Rectal smooth muscle tissue (tissue), 1 donor: ENCODE measurements around the gene POLR3GL.
"Not testable (repeated sequence)": the region's sequence is repeated elsewhere in the genome, so short reads cannot be mapped to it uniquely, and the experiment has no call there.

Source experiments
- H3K27ac ChIP-seq: one replicate; pipeline ENCODE4 v1.7.0; 2013; ENCODE audit warnings: low read depth, low read length, inconsistent platforms
- H3K27me3 ChIP-seq: one replicate; pipeline ENCODE4 v1.7.0; 2013; ENCODE audit warnings: low read length; ENCODE audit not compliant: control insufficient read depth, insufficient read depth
- H3K36me3 ChIP-seq: one replicate; pipeline ENCODE4 v1.7.0; 2013; ENCODE audit warnings: low read length; ENCODE audit not compliant: control insufficient read depth, insufficient read depth
- H3K4me1 ChIP-seq: one replicate; pipeline ENCODE4 v1.7.0; 2013; ENCODE audit warnings: low read length; ENCODE audit not compliant: control insufficient read depth, insufficient read depth
- H3K4me3 ChIP-seq: one replicate; pipeline ENCODE4 v1.7.0; 2013; ENCODE audit warnings: low read length
- H3K9ac ChIP-seq: one replicate; pipeline ENCODE4 v1.7.0; 2013; ENCODE audit warnings: low read length

Gene POLR3GL

GRCh38 chr1:145964328-145965118 lies at the start of gene POLR3GL, which contains the start of gene ANKRD34A:
POLR3GL (plus strand) TSS chr1:145964690; CDS start chr1:145974866, 10,176 bp downstream.
ANKRD34A (minus strand) TSS chr1:145964575; CDS start chr1:145961759, 2,816 bp downstream.
- Histone ChIP-seq H3K4me1 (peaks cover 15% of the 10 kb centered on the region), H3K27me3 (peaks cover 2% of the 10 kb centered on the region), H3K9ac (peak within 1 kb of the TSS; percentile 43), H3K4me3 (peak within 1 kb of the TSS; percentile 68), H3K36me3 (peaks cover 2% of the 10 kb centered on the region), H3K27ac (peak within 1 kb of the TSS; percentile 75)

GRCh38 chr1:145916745-145917144 lies 47.7 kb upstream of the POLR3GL start:
- Histone ChIP-seq H3K9ac (no peak overlapping the region), H3K36me3 (peaks cover 8% of the 10 kb centered on the region), H3K27ac (no peak overlapping the region), H3K27me3 (no peaks in the 10 kb centered on the region), H3K4me1 (peaks cover 11% of the 10 kb centered on the region), H3K4me3 (no peak overlapping the region)

- peaks cover 3% of the 10 kb centered on the region for H3K36me3 ChIP-seq
- H3K27me3 ChIP-seq: no peaks in the 10 kb centered on the region
- peaks cover 11% of the 10 kb centered on the region for H3K4me1 ChIP-seq
- H3K9ac ChIP-seq: peak overlapping the region; percentile 94
- peak overlapping the region; percentile 78 for H3K4me3 ChIP-seq
- H3K27ac ChIP-seq: no peak overlapping the region
Observed at GRCh38 chr1:145917595-145917994, 46.9 kb upstream of the POLR3GL start.

GRCh38 chr1:145918144-145918991 lies 46.1 kb upstream of the POLR3GL start, which contains the start of gene PEX11B:
PEX11B (minus strand) TSS chr1:145918717; CDS start chr1:145918688, 29 bp downstream.
- Histone ChIP-seq H3K4me3 (peak within 1 kb of the TSS; percentile 78), H3K36me3 (peaks cover 5% of the 10 kb centered on the region)

GRCh38 chr1:145918992-145919939 lies 45.2 kb upstream of the POLR3GL start:
- Histone ChIP-seq H3K4me1 (peaks cover 11% of the 10 kb centered on the region), H3K9ac (peak overlapping the region; percentile 98), H3K27me3 (no peaks in the 10 kb centered on the region), H3K4me3 (peak overlapping the region; percentile 78), H3K27ac (peak overlapping the region; percentile 97), H3K36me3 (peaks cover 5% of the 10 kb centered on the region)

More at GRCh38 chr1:145918144-145918991, 46.1 kb upstream of the POLR3GL start, which contains the start of gene PEX11B:
- Histone ChIP-seq H3K27me3 (no peaks in the 10 kb centered on the region), H3K9ac (peak within 1 kb of the TSS; percentile 98), H3K27ac (peak within 1 kb of the TSS; percentile 97), H3K4me1 (peaks cover 11% of the 10 kb centered on the region)

- not testable (repeated sequence) for H3K27ac ChIP-seq, H3K4me3 ChIP-seq, H3K9ac ChIP-seq, H3K27me3 ChIP-seq, H3K36me3 ChIP-seq
- peaks cover 11% of the 10 kb centered on the region for H3K4me1 ChIP-seq
Observed at GRCh38 chr1:145920297-145920696, 44.2 kb upstream of the POLR3GL start.

GRCh38 chr1:145922266-145922665 lies 42.2 kb upstream of the POLR3GL start:
- Histone ChIP-seq H3K4me3 (no peak overlapping the region), H3K4me1 (peaks cover 20% of the 10 kb centered on the region), H3K36me3 (peaks cover 2% of the 10 kb centered on the region), H3K27ac (no peak overlapping the region), H3K27me3 (no peaks in the 10 kb centered on the region), H3K9ac (no peak overlapping the region)

GRCh38 chr1:145926686-145927062 lies 37.8 kb upstream of the POLR3GL start:
- Histone ChIP-seq H3K4me3 (peak overlapping the region; percentile 97), H3K4me1 (peaks cover 13% of the 10 kb centered on the region), H3K27me3 (no peaks in the 10 kb centered on the region), H3K27ac (peak overlapping the region; percentile 97), H3K36me3 (peaks cover 4% of the 10 kb centered on the region), H3K9ac (peak overlapping the region; percentile 53)

GRCh38 chr1:145927063-145927886 lies 37.2 kb upstream of the POLR3GL start, which contains the start of gene RBM8A:
RBM8A (minus strand) TSS chr1:145927484; CDS start chr1:145927426, 58 bp downstream.
- H3K27ac ChIP-seq: peak within 1 kb of the TSS; percentile 97
- H3K36me3 ChIP-seq: peaks cover 4% of the 10 kb centered on the region
- peak within 1 kb of the TSS; percentile 80 for H3K9ac ChIP-seq
- H3K4me1 ChIP-seq: peaks cover 13% of the 10 kb centered on the region
- peak within 1 kb of the TSS; percentile 97 for H3K4me3 ChIP-seq
- H3K27me3 ChIP-seq: no peaks in the 10 kb centered on the region

- Histone ChIP-seq H3K4me1 (peaks cover 13% of the 10 kb centered on the region), H3K36me3 (peaks cover 4% of the 10 kb centered on the region), H3K27me3 (no peaks in the 10 kb centered on the region), H3K27ac (peak overlapping the region; percentile 97), H3K4me3 (peak overlapping the region; percentile 97), H3K9ac (peak overlapping the region; percentile 80)
Observed at GRCh38 chr1:145927916-145928643, 36.4 kb upstream of the POLR3GL start.
